GM18511 (cell line): Measurements from ENCODE around the gene RBM20.

Source experiments
- ATAC-seq: cut with Tn5 transposase; IDR thresholded peaks from one replicate; pipeline ENCODE4 v1.9.1; 2021; ENCODE audit warnings: mild to moderate bottlenecking, moderate library complexity; ENCODE audit not compliant: unreplicated experiment

Gene RBM20

GRCh38 chr10:110825508-110825907 is 181.4 kb downstream of the RBM20 start:
- ATAC-seq: no peak

- ATAC-seq: no peak
These were observed 183.3 kb downstream of the RBM20 start for GRCh38 chr10:110827410-110827809.

GRCh38 chr10:110827875-110828274 is 183.7 kb downstream of the RBM20 start:
- no peak for ATAC-seq

GRCh38 chr10:110828525-110828924 is 184.4 kb downstream of the RBM20 start:
- no peak for ATAC-seq

GRCh38 chr10:110829721-110830410 is 185.7 kb downstream of the RBM20 start:
- no peak for ATAC-seq

- ATAC-seq: no peak
These were observed 189.3 kb downstream of the RBM20 start for GRCh38 chr10:110833234-110833940.

- ATAC-seq: no peak
These were observed 189.9 kb downstream of the RBM20 start for GRCh38 chr10:110833941-110834628.

- no peak for ATAC-seq
These were observed 190.6 kb downstream of the RBM20 start for GRCh38 chr10:110834629-110835301.

- no peak for ATAC-seq
These were observed 191.7 kb downstream of the RBM20 start for GRCh38 chr10:110835841-110836240.

- ATAC-seq: no peak
These were observed 192.6 kb downstream of the RBM20 start for GRCh38 chr10:110836706-110837105.

GRCh38 chr10:110837418-110838171 is 193.5 kb downstream of the RBM20 start:
- ATAC-seq: no peak

GRCh38 chr10:110840225-110840922 is 196.2 kb downstream of the RBM20 start:
- no peak for ATAC-seq

GRCh38 chr10:110840923-110841428 is 196.8 kb downstream of the RBM20 start:
- no peak for ATAC-seq

- peak; percentile 70 for ATAC-seq
These were observed 197.7 kb downstream of the RBM20 start for GRCh38 chr10:110841767-110842267.

- ATAC-seq: peak; percentile 9
These were observed 198.3 kb downstream of the RBM20 start for GRCh38 chr10:110842326-110842904.

GRCh38 chr10:110843031-110843430 is 198.9 kb downstream of the RBM20 start:
- peak; percentile 81 for ATAC-seq

GRCh38 chr10:110843796-110844616 is 199.9 kb downstream of the RBM20 start:
- no peak for ATAC-seq

- no peak for ATAC-seq
These were observed 200.4 kb downstream of the RBM20 start for GRCh38 chr10:110844617-110844881.
